H9 (cell line): ENCODE results near the gene MND1. TPM values are rescaled to one million over a fixed set of nuclear protein-coding genes. Genes with fewer than 3 reads are reported as not detected.

Source experiments
- DNase-seq: peaks from one replicate; pipeline ENCODE4 v3.0.0-alpha.2; 2017
- H2AFZ ChIP-seq: one replicate; pipeline ENCODE4 v1.6.1; 2013; ENCODE audit warnings: mild to moderate bottlenecking, low read length, control low read depth, moderate library complexity
- H2AK5ac ChIP-seq: 2 replicates; pipeline ENCODE4 v1.6.1; 2013; ENCODE audit warnings: low read length, control low read depth, mixed read lengths; ENCODE audit not compliant: insufficient read length
- H2BK120ac ChIP-seq: one replicate; pipeline ENCODE4 v1.6.1; 2013; ENCODE audit warnings: low read depth, mild to moderate bottlenecking, low read length, control low read depth, inconsistent platforms; ENCODE audit not compliant: poor library complexity, severe bottlenecking
- H2BK12ac ChIP-seq: 2 replicates; pipeline ENCODE4 v1.6.1; 2013; ENCODE audit warnings: low read length, control low read depth, mixed read lengths, low read depth; ENCODE audit not compliant: insufficient read length
- H2BK15ac ChIP-seq: 2 replicates; pipeline ENCODE4 v1.6.1; 2013; ENCODE audit warnings: low read depth, low read length, control low read depth
- H2BK20ac ChIP-seq: one replicate; pipeline ENCODE4 v1.6.1; 2013; ENCODE audit warnings: low read depth, mild to moderate bottlenecking, low read length, control low read depth, inconsistent platforms; ENCODE audit not compliant: poor library complexity, severe bottlenecking
- H2BK5ac ChIP-seq: 2 replicates; pipeline ENCODE4 v1.6.1; 2013; ENCODE audit warnings: low read length, control low read depth, mixed read lengths; ENCODE audit not compliant: insufficient read length
- H3K14ac ChIP-seq: 2 replicates; pipeline ENCODE4 v1.6.1; 2013; ENCODE audit warnings: low read length, control low read depth; ENCODE audit not compliant: insufficient read depth
- H3K18ac ChIP-seq: 2 replicates; pipeline ENCODE4 v1.6.1; 2013; ENCODE audit warnings: low read depth, mild to moderate bottlenecking, mixed read lengths, low read length, control low read depth; ENCODE audit not compliant: insufficient read length
- H3K23ac ChIP-seq: 2 replicates; pipeline ENCODE4 v1.6.1; 2013; ENCODE audit warnings: low read length, control low read depth, mixed read lengths, low read depth; ENCODE audit not compliant: insufficient read length
- H3K23me2 ChIP-seq: 2 replicates; pipeline ENCODE4 v1.6.1; 2013; ENCODE audit warnings: low read depth, mild to moderate bottlenecking, mixed read lengths, low read length, control low read depth; ENCODE audit not compliant: insufficient read length, poor library complexity, severe bottlenecking
- H3K27ac ChIP-seq: 2 replicates; pipeline ENCODE4 v1.5.1; 2013; ENCODE audit warnings: low read length, control low read depth, mixed read lengths, low read depth; ENCODE audit not compliant: insufficient read length
- H3K27me3 ChIP-seq: 2 replicates; pipeline ENCODE4 v1.6.1; 2013; ENCODE audit warnings: low read length, control low read depth, inconsistent platforms; ENCODE audit not compliant: insufficient read depth
- H3K4ac ChIP-seq: 2 replicates; pipeline ENCODE4 v1.6.1; 2013; ENCODE audit warnings: low read depth, mild to moderate bottlenecking, control low read depth, inconsistent platforms, low read length, moderate library complexity
- H3K4me1 ChIP-seq: 2 replicates; pipeline ENCODE4 v1.6.1; 2013; ENCODE audit warnings: low read length, control low read depth, inconsistent platforms; ENCODE audit not compliant: insufficient read depth
- H3K4me2 ChIP-seq: 2 replicates; pipeline ENCODE4 v1.6.1; 2013; ENCODE audit warnings: low read length, control low read depth, mixed read lengths; ENCODE audit not compliant: insufficient read length, insufficient read depth
- H3K56ac ChIP-seq: 2 replicates; pipeline ENCODE4 v1.6.1; 2013; ENCODE audit warnings: low read depth, mild to moderate bottlenecking, mixed read lengths, low read length, control low read depth; ENCODE audit not compliant: insufficient read length
- H3K79me1 ChIP-seq: 2 replicates; pipeline ENCODE4 v1.6.1; 2013; ENCODE audit warnings: low read depth, mild to moderate bottlenecking, moderate library complexity, low read length, control low read depth, inconsistent platforms; ENCODE audit not compliant: insufficient read depth, poor library complexity, severe bottlenecking
- H3K79me2 ChIP-seq: 2 replicates; pipeline ENCODE4 v1.6.1; 2013; ENCODE audit warnings: low read length, control low read depth, inconsistent platforms; ENCODE audit not compliant: insufficient read depth
- H3K9ac ChIP-seq: 2 replicates; pipeline ENCODE4 v1.6.1; 2013; ENCODE audit warnings: low read length, control low read depth, mixed read lengths; ENCODE audit not compliant: insufficient read length; ENCODE audit errors: extremely low read depth
- H3K9me3 ChIP-seq: one replicate; pipeline ENCODE4 v1.6.1; 2013; ENCODE audit warnings: low read depth, low read length, inconsistent platforms; ENCODE audit not compliant: control insufficient read depth
- H3T11ph ChIP-seq: one replicate; pipeline ENCODE4 v1.6.1; 2013; ENCODE audit warnings: mild to moderate bottlenecking, low read length, control low read depth, inconsistent platforms
- H4K20me1 ChIP-seq: one replicate; pipeline ENCODE4 v1.6.1; 2013; ENCODE audit not compliant: control insufficient read depth, insufficient read length, insufficient read depth
- H4K5ac ChIP-seq: 2 replicates; pipeline ENCODE4 v1.6.1; 2013; ENCODE audit warnings: low read depth, mild to moderate bottlenecking, mixed read lengths, low read length, control low read depth; ENCODE audit not compliant: insufficient read length
- H4K8ac ChIP-seq: replicated peaks from 2 replicates; pipeline ENCODE4 v1.6.1; 2013; ENCODE audit warnings: low read length, control low read depth, mixed read lengths, low read depth; ENCODE audit not compliant: insufficient read length
- H4K91ac ChIP-seq: 2 replicates; pipeline ENCODE4 v1.6.1; 2013; ENCODE audit warnings: low read depth, mild to moderate bottlenecking, moderate library complexity, mixed read lengths, low read length, control low read depth; ENCODE audit not compliant: insufficient read length
- H3K27ac Mint-ChIP-seq, 3 experiments: 2 replicates in 2 of 3; 3 replicates in 1 of 3; pipeline ENCODE4 v1.8.0; 2020 to 2021; ENCODE audit warnings: mixed read lengths in 3 of 3, mild to moderate bottlenecking in 1 of 3, moderate library complexity in 1 of 3
- H3K27me3 Mint-ChIP-seq: 2 replicates; pipeline ENCODE4 v1.8.0; 2021; ENCODE audit warnings: low read depth, mild to moderate bottlenecking, moderate library complexity, mixed read lengths
- H3K36me3 Mint-ChIP-seq, 3 experiments: 2 replicates in 2 of 3; 3 replicates in 1 of 3; pipeline ENCODE4 v1.8.0; 2020 to 2021; ENCODE audit warnings: low read depth in 3 of 3, mixed read lengths in 3 of 3; ENCODE audit not compliant: insufficient read depth in 1 of 3
- H3K4me1 Mint-ChIP-seq, 2 experiments: 2 replicates each; pipeline ENCODE4 v1.8.0; 2020; ENCODE audit warnings: mixed read lengths in 2 of 2
- H3K4me3 Mint-ChIP-seq, 2 experiments: 2 replicates in 1 of 2; 3 replicates in 1 of 2; pipeline ENCODE4 v1.8.0; 2020 to 2021; ENCODE audit warnings: mild to moderate bottlenecking in 2 of 2, mixed read lengths in 2 of 2, moderate library complexity in 1 of 2
- H3K9me3 Mint-ChIP-seq, 2 experiments: 2 replicates in 1 of 2; 3 replicates in 1 of 2; pipeline ENCODE4 v1.8.0; 2020; ENCODE audit warnings: mild to moderate bottlenecking in 2 of 2, mixed read lengths in 2 of 2, moderate library complexity in 1 of 2
- WGBS: extraction: QIAGEN DNeasy Blood & Tissue Kit; methylation state at CpG from one replicate; pipeline ENCODE4 v1.1.7; 2013; ENCODE audit warnings: missing lambda C conversion rate, low lambda C conversion rate, mixed read lengths; ENCODE audit not compliant: insufficient read length; ENCODE audit errors: extremely low coverage; 5-methylcytosine and 5-hydroxymethylcytosine counted together
- total RNA-seq: library from RNA; stranded (reverse); gene quantifications from 2 replicates; pipeline ENCODE4 v1.2.1, GENCODE V29; 2021
- TF ChIP-seq, protein P1 (sequence below): fragments of 200-600 bp; sonication (generic); conservative IDR thresholded peaks from 3 replicates; pipeline ENCODE4 v1.8.0; 2021; ENCODE audit warnings: antibody characterized with exemption, mild to moderate bottlenecking

Gene MND1
- total RNA-seq, 1 experiment from 2014 or later = 21.0 TPM

DNA sequence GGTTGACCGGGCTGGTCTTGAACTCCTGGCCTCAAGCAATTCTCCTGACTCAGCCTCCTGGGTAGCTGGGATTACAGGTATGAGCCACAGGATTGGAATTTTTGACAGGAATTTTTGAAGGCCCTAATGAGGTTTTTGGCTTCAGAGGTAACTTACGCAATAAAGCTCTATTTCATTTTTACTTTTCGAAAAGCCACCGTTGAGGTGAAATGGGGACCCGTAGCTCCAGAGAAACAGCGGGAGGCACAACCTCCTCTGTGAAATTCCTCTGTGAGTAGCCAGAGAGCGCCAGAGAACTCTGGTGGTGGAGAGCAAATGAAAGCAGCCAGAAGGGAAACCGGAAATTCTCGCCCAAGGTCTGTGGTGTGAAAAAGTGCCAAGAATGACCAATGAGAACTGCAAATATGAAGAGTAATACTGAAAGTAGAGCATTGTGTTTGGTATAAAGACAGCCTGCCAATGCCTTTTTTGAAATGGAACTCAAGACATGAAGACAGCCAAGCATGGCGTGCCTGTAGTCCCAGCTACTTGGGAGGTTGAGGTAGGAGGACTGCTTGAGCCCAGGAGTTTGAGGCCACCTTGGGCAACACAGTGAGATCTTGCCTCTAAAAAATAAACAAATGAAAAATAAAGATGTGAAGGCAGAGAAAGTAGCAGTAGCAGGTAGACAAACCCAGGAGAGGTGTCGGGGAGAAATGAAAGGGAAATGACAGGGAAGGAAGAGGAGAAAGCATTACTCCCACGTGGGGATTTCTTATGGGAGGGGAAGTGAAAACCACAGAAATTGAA, 88.7 kb downstream of the MND1 start:
- Mint-ChIP-seq H3K4me3 (no peak overlapping the region), H3K27ac (no peak overlapping the region), H3K9me3 (no peaks in the 10 kb centered on the region), H3K36me3 (no peaks in the 10 kb centered on the region), H3K27me3 (no peaks in the 10 kb centered on the region), H3K4me1 (peaks cover 0 to 8% of the 10 kb centered on the region in 2 experiments; a peak in 1 of 4 replicates)
- Histone ChIP-seq H2AK5ac (no peak overlapping the region), H4K91ac (no peak overlapping the region), H3K4me1 (no peaks in the 10 kb centered on the region), H2BK12ac (no peak overlapping the region), H3K9ac (no peak overlapping the region), H3K4ac (no peak overlapping the region), H3K79me1 (no peaks in the 10 kb centered on the region), H3K27me3 (no peaks in the 10 kb centered on the region), H2BK5ac (no peak overlapping the region), H2BK15ac (no peak overlapping the region; the same call in 1 of the 2 replicates), H3K18ac (no peak overlapping the region), H3K27ac (no peak overlapping the region), H4K8ac (no peak overlapping the region), H3K23me2 (no peaks in the 10 kb centered on the region), H2BK120ac (no peak overlapping the region), H3K9me3 (no peaks in the 10 kb centered on the region), H3K4me2 (no peak overlapping the region), H3T11ph (no peak overlapping the region), H3K14ac (no peak overlapping the region), H2BK20ac (no peak overlapping the region), H2AFZ (no peak overlapping the region), H4K5ac (no peak overlapping the region), H3K79me2 (no peaks in the 10 kb centered on the region), H3K56ac (no peak overlapping the region), H3K23ac (no peak overlapping the region), H4K20me1 (no peaks in the 10 kb centered on the region)
- no CpG with 5 or more reads among the region's 12 CpGs for WGBS
- TF ChIP-seq, protein P1, sequence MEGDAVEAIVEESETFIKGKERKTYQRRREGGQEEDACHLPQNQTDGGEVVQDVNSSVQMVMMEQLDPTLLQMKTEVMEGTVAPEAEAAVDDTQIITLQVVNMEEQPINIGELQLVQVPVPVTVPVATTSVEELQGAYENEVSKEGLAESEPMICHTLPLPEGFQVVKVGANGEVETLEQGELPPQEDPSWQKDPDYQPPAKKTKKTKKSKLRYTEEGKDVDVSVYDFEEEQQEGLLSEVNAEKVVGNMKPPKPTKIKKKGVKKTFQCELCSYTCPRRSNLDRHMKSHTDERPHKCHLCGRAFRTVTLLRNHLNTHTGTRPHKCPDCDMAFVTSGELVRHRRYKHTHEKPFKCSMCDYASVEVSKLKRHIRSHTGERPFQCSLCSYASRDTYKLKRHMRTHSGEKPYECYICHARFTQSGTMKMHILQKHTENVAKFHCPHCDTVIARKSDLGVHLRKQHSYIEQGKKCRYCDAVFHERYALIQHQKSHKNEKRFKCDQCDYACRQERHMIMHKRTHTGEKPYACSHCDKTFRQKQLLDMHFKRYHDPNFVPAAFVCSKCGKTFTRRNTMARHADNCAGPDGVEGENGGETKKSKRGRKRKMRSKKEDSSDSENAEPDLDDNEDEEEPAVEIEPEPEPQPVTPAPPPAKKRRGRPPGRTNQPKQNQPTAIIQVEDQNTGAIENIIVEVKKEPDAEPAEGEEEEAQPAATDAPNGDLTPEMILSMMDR = peak; percentile 71
- peak; percentile 72 for DNase-seq
